Iris pigment epithelial cell (primary cell): ENCODE measurements around the gene CACNA2D2.

ENCODE experiments used
- DNase-seq: peaks from one replicate; pipeline ENCODE4 v3.0.0-alpha.2; 2011; ENCODE audit warnings: low read depth

The CACNA2D2 gene

DNA sequence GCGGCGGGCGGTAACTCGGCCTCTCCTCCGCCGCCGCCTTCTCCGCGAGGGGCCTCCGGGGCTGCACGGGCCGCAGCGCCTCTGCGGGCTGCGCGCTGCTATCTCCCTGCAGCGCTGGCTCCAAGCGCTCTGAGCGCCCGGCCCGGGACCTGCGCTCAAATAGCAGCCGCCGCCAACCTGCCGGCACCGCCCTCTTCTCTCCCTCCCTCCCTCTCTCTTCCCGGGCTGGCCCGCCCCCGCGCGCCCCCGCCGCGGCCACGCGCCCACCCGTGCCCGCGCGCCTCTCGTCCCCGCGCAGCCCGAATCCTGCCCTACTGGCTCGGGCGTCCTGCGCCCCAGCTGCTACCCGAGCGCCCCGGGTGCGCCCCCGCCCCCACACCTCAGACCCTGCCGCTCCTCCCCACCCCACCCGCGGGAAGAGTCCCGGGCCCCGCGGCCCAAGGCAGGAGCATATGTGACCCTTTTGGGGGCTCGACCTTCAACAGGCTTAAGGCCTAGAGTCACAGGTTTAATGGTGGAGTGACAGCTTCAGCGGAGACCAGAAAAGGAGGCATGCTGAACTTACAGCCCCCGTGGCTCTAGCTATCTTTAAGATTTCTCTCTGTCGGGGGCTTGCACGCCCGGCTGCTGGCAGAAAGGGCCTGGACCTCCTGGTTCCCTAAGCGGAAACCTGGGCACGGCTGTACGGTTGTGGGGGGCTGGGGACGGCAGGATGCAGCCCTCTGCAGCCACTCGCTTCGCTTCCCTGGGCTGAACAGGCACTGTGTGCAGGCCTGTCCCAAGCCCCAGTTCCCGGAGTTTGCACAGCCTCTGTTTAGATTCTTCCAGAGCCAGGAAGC, at the start of gene CACNA2D2:
TSS of gene CACNA2D2 (minus strand) at position 131 of the 839 bp plus-strand sequence. CDS start 211 bp downstream, outside the sequence.
- DNase-seq = peak; percentile 28

DNA sequence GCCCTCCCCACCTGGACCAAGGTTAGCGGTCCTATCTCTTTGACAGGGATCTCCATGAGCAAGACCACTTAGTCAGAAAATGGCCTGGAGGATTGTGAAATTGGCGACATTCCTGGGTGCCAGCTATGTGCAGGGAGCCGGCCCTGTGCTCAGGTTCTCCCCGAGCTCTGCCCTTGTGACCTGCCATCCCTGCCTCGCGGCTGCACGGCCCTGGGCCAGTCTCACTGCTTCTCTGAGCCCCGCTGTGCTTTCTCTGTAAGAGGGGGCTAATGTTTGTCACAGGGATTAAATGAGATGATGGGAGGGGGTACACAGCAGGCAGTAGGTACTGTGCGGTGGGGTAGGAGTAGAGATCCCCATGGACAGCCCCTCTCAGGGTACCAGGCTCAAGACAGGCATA, 49.2 kb upstream of the CACNA2D2 start:
- no peak for DNase-seq

DNA sequence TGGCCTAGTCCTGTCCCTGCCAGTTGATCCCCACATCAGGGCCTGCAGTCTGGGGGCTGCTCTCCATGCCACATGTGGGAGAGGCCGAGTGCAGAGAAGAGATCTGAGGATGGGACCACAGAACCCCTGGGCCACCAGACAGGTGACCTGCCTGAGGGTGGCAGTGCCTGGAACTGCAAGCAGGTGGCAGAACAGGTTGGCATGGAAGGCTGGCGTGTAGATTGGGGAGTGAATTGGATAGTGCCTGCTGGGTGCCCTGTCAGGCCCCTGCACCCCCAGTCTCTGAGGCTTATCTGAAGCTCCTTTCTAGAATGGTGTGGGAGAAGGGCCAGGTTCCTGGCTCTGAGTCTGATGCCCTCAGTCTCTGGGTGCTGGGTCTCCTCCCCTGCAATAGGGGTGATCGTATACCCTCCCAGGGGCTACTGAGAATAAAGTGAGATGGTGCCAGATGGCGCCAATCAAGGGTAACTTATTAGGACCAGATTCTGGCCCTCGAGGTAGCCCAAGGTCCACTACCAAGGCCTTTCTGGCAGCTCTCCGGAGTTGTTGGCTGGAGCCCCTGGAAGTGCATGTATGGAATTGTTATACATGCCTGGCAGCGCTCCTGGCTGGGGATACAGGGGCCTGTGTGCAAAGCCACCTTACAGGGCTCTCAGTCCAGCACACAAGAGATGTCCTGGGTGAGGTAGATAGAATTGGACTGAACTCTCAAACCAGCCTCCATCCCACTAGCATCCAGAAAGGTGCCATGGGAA, 48.4 kb upstream of the CACNA2D2 start:
- DNase-seq = no peak

DNA sequence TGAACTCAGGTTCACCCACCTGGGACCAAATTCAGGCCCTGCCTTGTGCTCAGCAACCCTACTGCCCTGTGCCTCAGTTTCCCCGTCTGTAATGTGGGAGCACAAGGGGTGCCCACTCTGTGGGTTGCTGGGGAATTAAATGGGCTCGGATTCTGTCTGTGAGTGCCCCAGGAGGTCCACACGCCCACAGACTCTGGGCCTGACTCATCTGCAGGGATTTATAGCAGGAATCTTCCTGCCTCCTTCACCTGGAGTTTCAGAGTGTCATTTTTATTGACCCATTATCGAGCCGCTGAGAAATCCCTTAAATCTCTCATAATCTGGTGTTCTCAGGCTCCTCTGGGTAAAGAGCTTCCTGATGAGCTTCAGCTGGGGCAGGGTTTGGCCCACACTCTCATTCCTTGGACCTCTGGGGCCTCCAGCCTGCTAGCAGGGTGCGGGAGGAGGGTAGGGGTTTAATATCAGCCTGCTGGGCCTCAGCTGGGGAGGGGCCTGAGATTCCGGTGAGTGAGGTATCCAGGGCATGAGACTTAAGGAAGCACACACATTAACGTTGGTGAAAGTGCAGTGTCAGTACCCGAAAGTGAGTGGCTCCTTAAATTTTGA, 47.7 kb upstream of the CACNA2D2 start:
- no peak for DNase-seq

DNA sequence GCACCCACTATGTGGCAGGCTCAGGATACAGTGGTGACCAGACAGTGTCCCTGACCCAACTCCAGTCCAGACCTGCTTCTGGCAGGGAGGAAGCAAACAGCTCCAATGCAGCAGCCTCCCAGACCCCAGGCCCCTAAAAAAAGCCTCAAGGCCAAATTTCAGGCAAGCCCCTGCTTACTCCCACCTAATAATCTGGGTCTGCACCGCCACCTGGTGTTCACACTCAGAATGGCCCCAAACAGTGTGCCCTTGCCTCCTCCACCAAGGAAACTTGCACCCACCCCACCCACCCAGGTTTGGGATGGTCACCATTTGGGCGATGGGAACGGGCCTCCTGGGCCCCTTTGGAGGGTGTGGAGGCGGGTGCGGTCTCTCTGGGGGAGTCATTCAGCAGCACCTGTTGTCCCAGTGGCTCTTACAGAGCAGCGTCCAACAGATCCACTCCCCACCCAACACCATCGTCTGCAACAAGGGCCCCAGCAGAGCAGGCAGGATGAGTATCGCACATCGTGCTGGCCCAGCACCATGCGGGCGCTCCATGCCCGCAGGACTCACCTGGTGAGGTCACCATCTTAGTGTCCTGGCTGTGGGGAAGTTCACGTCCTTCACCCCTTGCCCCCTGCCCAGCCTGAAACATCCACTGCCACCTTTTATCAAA, 46.8 kb upstream of the CACNA2D2 start:
- DNase-seq = peak; percentile 28

DNA sequence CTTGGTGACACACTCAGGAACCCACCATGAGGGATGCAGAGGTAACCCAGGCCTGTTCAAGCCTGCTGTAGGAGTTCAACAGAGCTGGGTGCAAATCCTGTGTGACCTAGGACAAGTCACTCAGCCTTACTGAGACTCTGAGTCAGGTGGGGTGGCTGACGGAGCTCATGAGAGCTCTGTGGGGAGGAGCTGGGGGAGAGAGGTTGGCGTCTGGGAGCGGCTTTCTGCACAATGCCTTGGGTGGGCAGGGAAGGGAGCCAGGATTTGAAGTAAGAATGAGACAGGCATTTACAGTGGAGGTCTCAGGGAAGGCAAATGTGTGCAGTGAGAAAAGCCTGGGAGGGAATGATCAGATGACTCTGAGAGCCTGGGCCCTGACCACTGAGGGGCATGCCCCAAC, 45.8 kb upstream of the CACNA2D2 start:
- DNase-seq = no peak

DNA sequence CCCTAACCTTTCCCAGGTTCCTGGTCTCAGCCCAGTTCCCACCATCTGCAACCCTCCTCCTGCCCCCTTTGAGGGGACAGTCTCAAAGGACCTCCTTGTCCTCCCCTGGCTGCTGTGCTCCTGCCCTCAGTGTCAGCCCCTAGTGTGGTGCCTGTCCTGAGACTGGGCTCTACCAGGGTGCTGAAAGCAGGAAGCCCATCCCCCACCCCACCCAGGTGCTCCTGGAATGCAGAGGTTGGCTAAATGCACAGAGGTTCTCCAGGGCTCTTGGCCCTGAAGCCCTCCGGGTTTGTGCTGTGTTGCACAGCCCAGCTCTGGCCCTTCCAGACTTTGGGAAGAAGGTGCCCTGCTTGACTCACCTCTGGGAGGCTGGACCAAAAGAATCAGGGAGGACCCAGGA, 42.3 kb upstream of the CACNA2D2 start:
- no peak for DNase-seq

DNA sequence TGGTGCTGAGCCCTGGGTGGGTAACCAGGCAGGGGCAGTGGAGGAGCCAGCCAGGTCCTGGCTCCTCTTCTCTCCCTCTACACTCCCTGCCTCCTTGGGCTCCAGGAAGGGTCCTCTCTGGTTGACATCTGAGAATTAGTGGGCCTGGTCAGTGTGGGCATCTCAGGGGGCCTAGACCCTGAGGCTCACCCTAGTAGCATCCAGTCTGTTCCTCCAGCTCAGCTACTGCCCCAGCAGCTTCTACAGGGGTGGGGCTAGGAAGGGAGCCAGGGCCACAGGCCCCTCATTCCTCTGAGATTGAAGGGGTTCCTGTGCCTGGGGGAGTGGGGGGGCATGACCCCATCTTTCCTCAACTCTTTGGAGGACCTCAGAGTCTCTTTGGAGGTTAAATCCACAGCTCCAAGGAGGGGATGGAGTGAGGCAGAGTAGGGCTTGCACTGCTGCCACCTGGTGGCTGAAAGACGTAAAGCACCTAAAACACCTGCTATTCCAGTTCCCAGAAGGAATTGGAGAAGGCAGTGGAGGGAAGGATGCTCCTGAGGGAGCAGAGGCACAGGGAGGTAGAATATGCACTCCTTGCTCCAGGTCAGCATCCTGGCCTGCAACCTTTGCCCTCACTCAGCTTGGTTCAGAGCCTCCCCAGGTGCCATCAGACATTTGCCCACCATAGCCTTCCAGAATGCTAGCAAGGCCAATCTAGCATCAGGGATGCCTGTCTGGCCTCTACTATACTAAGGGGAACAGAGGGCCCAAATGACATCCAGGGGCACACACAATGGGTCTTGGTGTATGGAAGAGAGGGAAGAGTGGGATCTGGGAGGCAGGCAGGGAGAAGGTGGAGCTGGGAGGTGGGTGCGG, 39.0 kb upstream of the CACNA2D2 start:
- peak; percentile 32 for DNase-seq

DNA sequence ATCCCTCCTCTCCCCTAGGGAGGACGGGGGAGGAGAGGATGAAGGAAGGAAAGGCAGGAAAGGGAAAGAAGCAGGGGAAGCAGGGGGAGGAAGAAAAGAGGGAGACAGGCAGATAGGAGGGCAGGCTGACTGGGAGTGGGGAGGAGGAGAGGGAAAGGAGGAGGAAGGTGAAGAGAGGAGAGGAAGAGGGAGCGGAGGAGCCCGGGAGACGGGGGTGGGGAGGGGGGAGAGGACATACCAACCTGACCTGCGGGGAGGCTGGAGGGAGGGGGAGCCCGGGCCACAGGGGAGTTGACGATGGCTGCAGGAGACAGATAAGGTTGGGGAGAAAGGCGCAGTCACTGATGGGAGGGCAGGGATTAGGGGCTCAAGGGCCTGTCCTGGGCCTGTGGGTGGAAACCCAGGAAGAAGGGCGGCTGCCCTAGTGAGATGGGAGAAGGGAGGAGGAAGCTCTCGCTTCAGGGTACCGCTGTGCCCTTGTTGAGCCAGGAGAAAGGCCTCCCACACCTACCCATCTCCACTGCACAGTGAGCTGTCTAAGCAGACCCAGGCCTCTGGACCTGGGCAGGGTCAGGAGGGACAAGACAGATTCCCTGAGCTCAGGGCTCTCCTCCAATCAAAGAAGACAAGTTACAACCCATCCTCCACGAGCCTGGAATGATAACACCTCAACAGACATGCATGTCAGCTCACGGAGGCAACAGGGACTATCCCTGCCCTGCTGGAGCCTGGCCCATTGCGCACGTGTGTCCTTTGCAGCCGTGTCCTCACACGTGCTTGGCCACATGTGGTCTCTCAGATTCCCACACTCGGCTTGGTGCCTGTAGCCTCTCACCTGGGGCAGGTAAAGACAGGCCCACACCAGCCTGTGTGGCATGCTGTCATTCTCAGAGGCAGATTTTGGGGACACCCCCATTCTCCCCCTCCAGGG, 36.2 kb upstream of the CACNA2D2 start:
- DNase-seq = no peak

DNA sequence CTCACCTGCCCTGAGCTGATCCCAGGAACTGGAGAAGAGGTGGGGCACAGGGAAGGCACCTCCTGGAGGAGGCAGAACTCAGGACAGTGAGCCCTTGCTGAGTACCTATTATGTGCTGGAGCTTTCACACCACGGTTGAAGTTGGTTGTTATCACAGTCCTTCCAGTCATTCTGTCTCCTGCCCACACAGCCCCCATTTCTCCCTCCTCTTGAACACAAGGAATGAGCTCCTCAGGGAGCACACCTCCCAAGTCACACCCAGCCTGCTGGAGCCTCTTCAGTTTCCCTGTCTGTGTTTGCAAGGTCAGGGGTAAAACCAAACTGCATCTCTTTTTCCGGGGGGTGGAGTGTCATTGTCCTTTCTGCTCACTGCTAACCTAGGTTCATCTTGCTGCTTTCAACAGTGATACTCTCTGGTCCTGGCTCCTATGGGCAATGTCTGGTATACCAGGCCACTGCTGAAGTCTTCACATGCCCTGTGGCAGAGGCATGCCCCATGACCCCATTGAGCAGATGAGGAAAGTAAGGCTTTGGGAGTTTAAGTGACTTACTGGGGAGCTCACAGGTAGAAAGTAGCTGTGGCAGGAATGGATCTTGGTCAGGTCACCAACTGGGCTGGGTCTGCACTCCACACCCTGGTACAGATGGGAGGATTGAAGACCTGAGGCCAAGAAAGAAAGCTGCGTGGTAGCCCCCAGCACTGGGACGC, 34.1 kb upstream of the CACNA2D2 start:
- DNase-seq = no peak

DNA sequence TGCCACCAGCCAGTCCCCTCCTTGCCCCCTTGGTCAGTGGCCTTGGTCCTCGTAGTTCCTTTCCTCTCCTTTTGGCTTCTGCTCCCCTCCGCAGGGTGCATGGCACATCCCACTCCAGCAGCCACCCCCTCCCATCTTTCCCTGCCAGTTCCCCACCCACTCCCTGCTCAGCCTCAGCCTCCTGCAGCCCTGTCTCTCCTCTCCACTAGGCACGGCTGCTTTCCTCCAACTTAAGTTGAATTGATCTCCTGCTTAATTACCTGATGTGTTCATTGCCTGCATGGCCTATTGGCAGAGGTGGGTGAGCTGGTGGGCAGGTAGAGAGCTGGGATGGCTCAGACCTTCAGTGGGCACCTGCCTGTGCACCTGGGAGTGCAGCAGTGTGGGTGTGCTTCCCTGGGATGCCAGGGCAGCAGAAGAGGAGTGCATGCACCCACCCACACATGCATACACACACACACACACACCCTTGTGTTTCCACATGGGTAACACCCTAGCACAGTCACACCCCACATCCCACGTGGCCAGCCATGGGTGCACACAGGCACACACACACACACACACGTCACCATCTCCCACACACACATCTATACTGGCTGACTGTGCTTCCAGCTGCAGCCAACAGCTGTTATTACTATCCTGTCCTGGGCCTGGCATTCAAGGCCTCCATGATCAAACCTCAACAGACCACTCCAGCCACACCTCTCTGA, 33.2 kb upstream of the CACNA2D2 start:
- no peak for DNase-seq

DNA sequence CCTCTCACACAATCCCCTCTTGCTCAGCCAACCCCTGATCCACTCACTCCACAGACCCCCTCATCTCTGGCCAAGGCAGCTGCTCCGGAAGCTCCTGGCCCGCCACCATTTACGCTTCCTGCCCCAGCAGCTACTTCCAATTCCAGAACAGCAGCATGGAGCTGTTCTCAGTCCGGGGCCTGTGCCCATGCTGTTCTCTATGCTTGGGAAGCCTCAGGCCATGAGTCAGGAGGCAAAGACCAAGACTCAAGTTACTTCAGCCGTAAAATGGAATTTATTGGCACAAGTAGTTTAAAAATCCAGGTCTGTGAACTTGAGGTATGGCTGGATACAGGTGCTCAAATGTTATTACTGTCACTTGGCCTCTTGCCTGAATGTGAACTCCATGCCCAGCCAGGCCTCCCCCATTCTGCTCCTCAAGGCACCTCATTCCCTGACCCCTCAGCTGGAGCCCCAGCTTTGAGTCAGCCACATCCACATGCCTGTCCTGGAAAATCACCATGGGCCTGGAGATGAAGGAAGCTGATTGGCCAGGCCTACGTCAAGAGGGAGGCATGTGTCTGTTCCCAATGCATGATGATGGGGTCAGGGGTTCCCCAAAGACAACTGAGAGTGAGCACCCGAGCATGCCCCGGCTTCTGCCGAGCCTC, 31.4 kb upstream of the CACNA2D2 start:
- peak; percentile 23 for DNase-seq

DNA sequence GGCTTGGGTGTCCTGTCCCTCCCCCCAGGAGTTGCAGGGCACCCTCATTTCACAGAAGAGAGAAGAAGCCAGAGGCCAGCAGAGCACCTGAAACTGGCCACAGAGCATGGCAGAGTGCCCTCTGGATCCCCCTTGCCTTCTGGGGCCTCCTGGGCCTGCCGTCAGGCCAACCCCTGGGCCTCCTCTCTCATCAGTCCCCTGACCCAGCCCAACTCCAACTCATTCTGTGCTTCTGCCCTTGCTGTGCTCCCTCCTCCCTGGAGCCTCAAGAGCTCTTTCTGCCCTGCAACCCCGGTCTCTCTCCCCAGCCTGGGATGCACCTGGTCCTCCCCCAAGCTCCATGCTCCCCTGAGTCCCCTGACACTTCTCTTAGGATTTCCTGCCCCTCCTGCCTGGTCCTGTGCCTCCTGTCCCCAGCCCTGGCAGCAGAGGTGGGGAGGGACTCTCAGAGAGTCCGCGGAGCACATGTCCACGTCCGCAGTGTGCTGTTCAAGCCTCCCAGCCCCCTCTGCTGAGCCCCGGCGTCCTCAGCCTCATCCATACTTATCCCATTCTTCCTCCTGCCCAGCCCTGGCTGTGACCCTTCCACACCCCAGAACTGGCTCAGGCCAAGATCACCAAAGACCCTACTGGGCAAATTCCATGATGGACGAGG, 30.5 kb upstream of the CACNA2D2 start:
- DNase-seq = no peak

DNA sequence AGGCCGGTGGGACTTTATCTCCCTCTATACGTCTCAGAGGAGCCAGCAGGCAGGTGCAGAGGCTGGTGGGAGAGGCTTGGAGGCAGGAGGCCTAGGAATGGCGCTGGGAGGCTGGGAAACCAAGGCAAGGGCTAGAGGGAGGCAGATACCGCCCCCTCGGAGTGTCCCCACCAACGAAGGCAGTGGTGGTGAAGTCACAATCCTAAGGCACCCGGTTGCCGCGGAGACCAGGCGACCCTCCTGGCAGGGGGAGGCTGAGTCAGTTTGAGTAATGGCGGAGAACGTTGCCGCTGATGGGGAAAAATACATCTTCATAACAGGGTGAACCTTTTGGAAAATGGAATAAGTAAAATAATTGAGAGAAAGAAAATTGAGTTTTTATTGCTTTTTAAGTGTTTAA, 29.9 kb upstream of the CACNA2D2 start:
- DNase-seq = no peak

DNA sequence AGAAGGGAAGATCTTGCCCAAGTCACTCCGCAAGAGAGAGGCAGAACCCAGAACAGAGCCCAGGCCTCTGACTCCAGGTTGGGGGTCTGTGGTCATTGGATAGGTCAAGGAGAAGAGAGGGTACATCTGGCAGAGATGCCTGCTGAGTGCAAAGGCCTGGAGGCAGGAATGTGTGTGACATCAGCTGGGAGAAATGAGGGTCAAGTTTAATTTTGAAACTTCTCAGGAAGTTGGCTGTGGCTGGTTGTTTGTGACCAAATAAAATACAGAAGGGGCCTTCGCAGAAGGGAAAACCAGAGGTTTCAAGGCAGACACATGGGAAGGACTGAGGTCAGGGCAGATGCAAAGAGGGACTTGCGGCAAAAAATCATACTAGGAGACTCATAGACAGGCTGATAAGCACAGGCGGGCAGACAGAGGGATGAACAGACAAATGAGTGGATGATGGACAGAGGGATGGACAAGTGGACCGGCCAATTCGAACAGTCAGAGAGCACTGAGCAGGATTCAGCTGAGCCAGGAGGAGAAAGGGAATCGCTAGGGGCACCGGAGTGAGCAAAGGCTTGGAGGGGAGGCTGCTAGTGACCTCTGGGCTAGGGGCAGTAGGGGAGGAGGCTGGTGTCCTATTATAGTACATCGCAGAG, 28.8 kb upstream of the CACNA2D2 start:
- no peak for DNase-seq

DNA sequence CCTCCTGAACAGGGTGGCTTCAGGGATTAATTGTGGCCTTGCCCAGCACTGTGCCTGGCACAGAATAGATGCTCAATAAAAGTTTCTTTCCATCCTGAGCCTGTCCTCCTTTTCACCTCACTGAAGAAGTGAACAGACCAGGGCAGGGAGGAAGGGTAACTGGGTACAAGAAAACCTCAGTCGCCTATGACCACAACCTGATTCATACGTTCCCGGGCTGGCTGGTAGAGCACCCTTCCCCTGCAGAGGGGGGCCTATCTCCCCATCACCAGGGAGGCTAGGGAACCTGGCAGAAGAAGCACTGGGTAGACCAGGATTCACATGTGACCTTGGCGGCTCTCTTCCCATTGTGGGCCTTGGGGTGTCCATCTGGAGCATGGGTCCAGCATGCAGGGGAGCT, 27.8 kb upstream of the CACNA2D2 start:
- no peak for DNase-seq
